Adrenal gland (tissue), 5 donors: ENCODE results near the gene RUNX1.

Source experiments
- CTCF ChIP-seq, 6 experiments: fragments of 450-650 bp in 4 of 6; fragments of 200-600 bp in 2 of 6; sonication (generic) in 1 of 6; IDR thresholded peaks; 1 replicate in 5 of 6; 2 replicates in 1 of 6; pipeline versions ENCODE4 v1.5.1 to v1.8.0; 2016 to 2021; ENCODE audit warnings: antibody characterized with exemption in 6 of 6, mild to moderate bottlenecking in 2 of 6, moderate library complexity in 1 of 6
- POLR2A ChIP-seq, 2 donors: fragments of 450-650 bp; IDR thresholded peaks; one replicate each; pipeline ENCODE4 v1.6.1; 2017; ENCODE audit warnings: antibody characterized with exemption in 2 of 2, mild to moderate bottlenecking in 2 of 2, moderate library complexity in 1 of 2
- donor health status: DM: no; HTN: no; CAD: no.

GRCh38 chr21:34927992-34928391 is 121.1 kb downstream of the RUNX1 start:
- no peak for TF ChIP-seq CTCF (IDR thresholded peaks at IDR 0.05)
- TF ChIP-seq POLR2A (IDR thresholded peaks at IDR 0.05): no peak
